HUES64 (cell line): Measurements from ENCODE around the gene MED25.

Source experiments
- H3K27ac ChIP-seq: 2 replicates; pipeline ENCODE4 v1.7.0; 2013; ENCODE audit warnings: low read depth, low read length, inconsistent platforms
- H3K27me3 ChIP-seq: 2 replicates; pipeline ENCODE4 v1.6.1; 2013; ENCODE audit warnings: mild to moderate bottlenecking, low read length; ENCODE audit not compliant: insufficient read depth
- H3K36me3 ChIP-seq: 2 replicates; pipeline ENCODE4 v1.6.1; 2013; ENCODE audit warnings: mild to moderate bottlenecking, low read length; ENCODE audit not compliant: insufficient read depth
- H3K4me1 ChIP-seq: 2 replicates; pipeline ENCODE4 v1.6.1; 2013; ENCODE audit warnings: mild to moderate bottlenecking, low read length, moderate library complexity; ENCODE audit not compliant: insufficient read depth
- H3K4me3 ChIP-seq: 2 replicates; pipeline ENCODE4 v1.5.1; 2013; ENCODE audit warnings: mild to moderate bottlenecking, low read length, moderate library complexity
- H3K9ac ChIP-seq: 2 replicates; pipeline ENCODE4 v1.6.1; 2013; ENCODE audit warnings: mild to moderate bottlenecking, low read depth, low read length
- H3K9me3 ChIP-seq: 2 replicates; pipeline ENCODE4 v1.6.1; 2013; ENCODE audit warnings: low read depth, low read length; ENCODE audit not compliant: insufficient read depth
- WGBS: fragments of 150-250, 120-280 bp; methylation state at CpG from one replicate; pipeline ENCODE4 v1.1.7; 2013; ENCODE audit warnings: missing lambda C conversion rate; 5-methylcytosine and 5-hydroxymethylcytosine counted together

The MED25 gene

GRCh38 chr19:49877879-49878743, 60.0 kb downstream of the MED25 start:
- Histone ChIP-seq H3K9ac (peak overlapping the region; percentile 96), H3K4me1 (peaks cover 10% of the 10 kb centered on the region), H3K9me3 (no peaks in the 10 kb centered on the region), H3K4me3 (peak overlapping the region; percentile 79), H3K27me3 (no peaks in the 10 kb centered on the region), H3K36me3 (peaks cover 43% of the 10 kb centered on the region), H3K27ac (peak overlapping the region; percentile 95)
- 7% methylated on average over 40 of the region's 41 CpGs for WGBS

GRCh38 chr19:49878744-49879070, 60.6 kb downstream of the MED25 start:
- Histone ChIP-seq H3K27me3 (no peaks in the 10 kb centered on the region), H3K9me3 (no peaks in the 10 kb centered on the region), H3K9ac (peak overlapping the region; percentile 78), H3K4me1 (peaks cover 10% of the 10 kb centered on the region), H3K4me3 (peak overlapping the region; percentile 79), H3K36me3 (peaks cover 49% of the 10 kb centered on the region), H3K27ac (peak overlapping the region; percentile 95)
- 87% methylated on average over 9 of the region's 9 CpGs for WGBS

- H3K9me3 ChIP-seq, result no peaks in the 10 kb centered on the region
- no peak overlapping the region for H3K9ac ChIP-seq
- H3K4me3 ChIP-seq, result peak overlapping the region; percentile 79
- H3K27me3 ChIP-seq, result no peaks in the 10 kb centered on the region
- H3K27ac ChIP-seq, result no peak overlapping the region; the same call in 1 of the 2 replicates
- H3K4me1 ChIP-seq, result peaks cover 10% of the 10 kb centered on the region
- 96% methylated on average over 12 of the region's 12 CpGs for WGBS
- H3K36me3 ChIP-seq, result peaks cover 56% of the 10 kb centered on the region
These were observed 61.3 kb downstream of the MED25 start for GRCh38 chr19:49879243-49879963.

- Histone ChIP-seq H3K4me1 (peaks cover 9% of the 10 kb centered on the region), H3K27ac (no peak overlapping the region), H3K9ac (no peak overlapping the region), H3K9me3 (no peaks in the 10 kb centered on the region), H3K36me3 (peaks cover 62% of the 10 kb centered on the region), H3K27me3 (no peaks in the 10 kb centered on the region), H3K4me3 (no peak overlapping the region)
- WGBS, result 95% methylated on average over 10 of the region's 10 CpGs
These were observed 62.2 kb downstream of the MED25 start for GRCh38 chr19:49880162-49880869.

GRCh38 chr19:49881186-49881585, 63.1 kb downstream of the MED25 start:
- Histone ChIP-seq H3K9me3 (no peaks in the 10 kb centered on the region), H3K27ac (no peak overlapping the region), H3K9ac (no peak overlapping the region), H3K36me3 (peaks cover 68% of the 10 kb centered on the region), H3K4me3 (no peak overlapping the region), H3K4me1 (peaks cover 5% of the 10 kb centered on the region), H3K27me3 (no peaks in the 10 kb centered on the region)
- WGBS, result 96% methylated on average over 16 of the region's 17 CpGs

GRCh38 chr19:49881672-49882394, 63.7 kb downstream of the MED25 start:
- Histone ChIP-seq H3K9ac (no peak overlapping the region), H3K36me3 (peaks cover 72% of the 10 kb centered on the region), H3K4me1 (peaks cover 5% of the 10 kb centered on the region), H3K27me3 (no peaks in the 10 kb centered on the region), H3K4me3 (no peak overlapping the region), H3K9me3 (no peaks in the 10 kb centered on the region), H3K27ac (no peak overlapping the region)
- 94% methylated on average over 31 of the region's 31 CpGs for WGBS

GRCh38 chr19:49882643-49883042, 64.6 kb downstream of the MED25 start:
- H3K4me3 ChIP-seq, result no peak overlapping the region
- no peaks in the 10 kb centered on the region for H3K9me3 ChIP-seq
- no peaks in the 10 kb centered on the region for H3K27me3 ChIP-seq
- H3K9ac ChIP-seq, result no peak overlapping the region
- peaks cover 72% of the 10 kb centered on the region for H3K36me3 ChIP-seq
- peaks cover 5% of the 10 kb centered on the region for H3K4me1 ChIP-seq
- WGBS, result 97% methylated on average over 14 of the region's 14 CpGs
- H3K27ac ChIP-seq, result no peak overlapping the region

- Histone ChIP-seq H3K9ac (no peak overlapping the region), H3K9me3 (no peaks in the 10 kb centered on the region), H3K36me3 (peaks cover 72% of the 10 kb centered on the region), H3K4me1 (peaks cover 5% of the 10 kb centered on the region), H3K27ac (no peak overlapping the region), H3K27me3 (no peaks in the 10 kb centered on the region), H3K4me3 (no peak overlapping the region)
- WGBS, result 93% methylated on average over 5 of the region's 5 CpGs
These were observed 65.0 kb downstream of the MED25 start for GRCh38 chr19:49883094-49883493.

GRCh38 chr19:49884109-49884508, 66.0 kb downstream of the MED25 start:
- Histone ChIP-seq H3K4me1 (no peaks in the 10 kb centered on the region), H3K9ac (no peak overlapping the region), H3K27me3 (peaks cover 2% of the 10 kb centered on the region), H3K27ac (no peak overlapping the region), H3K9me3 (no peaks in the 10 kb centered on the region), H3K4me3 (no peak overlapping the region), H3K36me3 (peaks cover 67% of the 10 kb centered on the region)
- WGBS, result 96% methylated on average over 18 of the region's 18 CpGs

GRCh38 chr19:49884760-49885159, 66.7 kb downstream of the MED25 start:
- no peaks in the 10 kb centered on the region for H3K4me1 ChIP-seq
- no peaks in the 10 kb centered on the region for H3K9me3 ChIP-seq
- no peak overlapping the region for H3K4me3 ChIP-seq
- peaks cover 9% of the 10 kb centered on the region for H3K27me3 ChIP-seq
- WGBS, result 90% methylated on average over 3 of the region's 3 CpGs
- H3K27ac ChIP-seq, result no peak overlapping the region
- peaks cover 61% of the 10 kb centered on the region for H3K36me3 ChIP-seq
- no peak overlapping the region for H3K9ac ChIP-seq
